ENCODE data around the gene PPIA. TPM values are rescaled to one million over a fixed set of nuclear protein-coding genes. Genes with fewer than 3 reads are reported as not detected.

PPIA gene
- polyA plus RNA-seq, 1 donor from 2014 or later: 2,769 TPM

DNA sequence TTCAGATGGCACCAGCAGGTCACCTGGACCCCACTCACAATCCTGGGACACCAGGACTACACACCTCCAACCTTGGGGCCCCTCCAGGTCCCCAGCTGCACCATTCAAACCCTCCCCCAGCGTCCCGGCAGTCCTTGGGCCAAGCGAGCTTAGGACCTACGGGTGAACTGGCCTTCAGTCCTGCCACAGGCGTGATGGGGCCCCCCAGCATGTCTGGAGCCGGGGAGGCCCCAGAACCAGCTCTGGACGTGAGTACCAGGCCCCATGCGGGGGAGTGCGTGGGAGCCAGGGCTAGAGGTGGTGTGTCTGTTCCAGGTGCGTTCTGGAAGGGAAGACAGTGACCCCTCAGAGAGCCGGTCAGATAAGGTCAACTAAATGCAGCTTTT is 30.1 kb upstream of the PPIA start:
- H3K27me3 ChIP-seq (ENCODE audit: insufficient read depth, low read depth, low read length): no peaks in the 10 kb centered on the region
- H3K36me3 ChIP-seq (ENCODE audit: insufficient read depth, low read length): no peaks in the 10 kb centered on the region
- H3K27ac ChIP-seq (ENCODE audit: low read length): no peak overlapping the region

GRCh38 chr7:44767134-44767911 is 29.2 kb upstream of the PPIA start:
- Histone ChIP-seq H3K27ac (ENCODE audit: low read length) (no peak overlapping the region), H3K27me3 (ENCODE audit: insufficient read depth, low read depth, low read length) (no peaks in the 10 kb centered on the region), H3K9ac (ENCODE audit: low read length) (no peak overlapping the region), H3K4me3 (ENCODE audit: low read length) (no peak overlapping the region), H3K36me3 (ENCODE audit: insufficient read depth, low read length) (no peaks in the 10 kb centered on the region), H2AFZ (ENCODE audit: low read depth, low read length) (no peak overlapping the region), H3K4me2 (ENCODE audit: low read length) (no peak overlapping the region), H3K9me2 (ENCODE audit: insufficient read depth, low read length) (no peaks in the 10 kb centered on the region), H3F3A (ENCODE audit: insufficient read depth, low read length, poor library complexity, severe bottlenecking) (no peaks in the 10 kb centered on the region), H3K79me2 (replicated peaks; ENCODE audit: insufficient read depth, low read length) (no peaks in the 10 kb centered on the region), H3K9me3 (ENCODE audit: low read length) (no peaks in the 10 kb centered on the region), H4K20me1 (ENCODE audit: insufficient read depth) (no peaks in the 10 kb centered on the region)
- TF ChIP-seq RAD21 (conservative IDR thresholded peaks at IDR 0.05) (no peak), EZH2 (IDR thresholded peaks at IDR 0.05; ENCODE audit: borderline replicate concordance, insufficient read depth, low read length, poor library complexity, severe bottlenecking) (no peak), TAF1 (IDR thresholded peaks at IDR 0.05; ENCODE audit: low read depth) (no peak), MXI1 (conservative IDR thresholded peaks at IDR 0.05; ENCODE audit: poor library complexity, severe bottlenecking) (no peak), SMC3 (conservative IDR thresholded peaks at IDR 0.05; ENCODE audit: poor library complexity) (no peak), POLR2AphosphoS5 (IDR thresholded peaks at IDR 0.05) (no peak), REST (IDR thresholded peaks at IDR 0.05; ENCODE audit: borderline replicate concordance) (no peak), EP300 (conservative IDR thresholded peaks at IDR 0.05; ENCODE audit: poor library complexity, severe bottlenecking) (no peak)
- TF ChIP-seq, protein P1, sequence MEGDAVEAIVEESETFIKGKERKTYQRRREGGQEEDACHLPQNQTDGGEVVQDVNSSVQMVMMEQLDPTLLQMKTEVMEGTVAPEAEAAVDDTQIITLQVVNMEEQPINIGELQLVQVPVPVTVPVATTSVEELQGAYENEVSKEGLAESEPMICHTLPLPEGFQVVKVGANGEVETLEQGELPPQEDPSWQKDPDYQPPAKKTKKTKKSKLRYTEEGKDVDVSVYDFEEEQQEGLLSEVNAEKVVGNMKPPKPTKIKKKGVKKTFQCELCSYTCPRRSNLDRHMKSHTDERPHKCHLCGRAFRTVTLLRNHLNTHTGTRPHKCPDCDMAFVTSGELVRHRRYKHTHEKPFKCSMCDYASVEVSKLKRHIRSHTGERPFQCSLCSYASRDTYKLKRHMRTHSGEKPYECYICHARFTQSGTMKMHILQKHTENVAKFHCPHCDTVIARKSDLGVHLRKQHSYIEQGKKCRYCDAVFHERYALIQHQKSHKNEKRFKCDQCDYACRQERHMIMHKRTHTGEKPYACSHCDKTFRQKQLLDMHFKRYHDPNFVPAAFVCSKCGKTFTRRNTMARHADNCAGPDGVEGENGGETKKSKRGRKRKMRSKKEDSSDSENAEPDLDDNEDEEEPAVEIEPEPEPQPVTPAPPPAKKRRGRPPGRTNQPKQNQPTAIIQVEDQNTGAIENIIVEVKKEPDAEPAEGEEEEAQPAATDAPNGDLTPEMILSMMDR (IDR thresholded peaks at IDR 0.05; ENCODE audit: poor library complexity, severe bottlenecking): no peak

More for the DNA sequence above, 30.1 kb upstream of the PPIA start:
- H3K9ac ChIP-seq (ENCODE audit: low read length): no peak overlapping the region
- H3K9me2 ChIP-seq (ENCODE audit: insufficient read depth, low read length): no peaks in the 10 kb centered on the region
- no peaks in the 10 kb centered on the region for H4K20me1 ChIP-seq (ENCODE audit: insufficient read depth)
- no peak overlapping the region for H3K4me3 ChIP-seq (ENCODE audit: low read length)
- H3K9me3 ChIP-seq (ENCODE audit: low read length): no peaks in the 10 kb centered on the region
- H3K4me2 ChIP-seq (ENCODE audit: low read length): no peak overlapping the region
- H3F3A ChIP-seq (ENCODE audit: insufficient read depth, low read length, poor library complexity, severe bottlenecking): no peaks in the 10 kb centered on the region
- no peaks in the 10 kb centered on the region for H3K79me2 ChIP-seq (replicated peaks; ENCODE audit: insufficient read depth, low read length)
- no peak for TF ChIP-seq EP300 (conservative IDR thresholded peaks at IDR 0.05; ENCODE audit: poor library complexity, severe bottlenecking)
- TF ChIP-seq TAF1 (IDR thresholded peaks at IDR 0.05; ENCODE audit: low read depth): no peak
- TF ChIP-seq EZH2 (IDR thresholded peaks at IDR 0.05; ENCODE audit: borderline replicate concordance, insufficient read depth, low read length, poor library complexity, severe bottlenecking): no peak
- TF ChIP-seq RAD21 (conservative IDR thresholded peaks at IDR 0.05): no peak
- H2AFZ ChIP-seq (ENCODE audit: low read depth, low read length): no peak overlapping the region

Measured in neural cell (in vitro differentiated cells).